CD14-positive monocyte (primary cell): Measurements from ENCODE around the gene MCEE. TPM values are rescaled to one million over a fixed set of nuclear protein-coding genes. Genes with fewer than 3 reads are reported as not detected.

ENCODE experiments used
- DNase-seq, 3 donors: peaks; one replicate each; pipeline ENCODE4 v3.0.0-alpha.2; 2011 to 2022
- H2AFZ ChIP-seq: 2 replicates; pipeline ENCODE4 v1.6.0; 2012; ENCODE audit warnings: mild to moderate bottlenecking, low read depth, low read length, inconsistent platforms; ENCODE audit not compliant: insufficient read depth, poor library complexity, severe bottlenecking
- H3K27ac ChIP-seq, 2 donors: 1 replicate in 1 of 2; 2 replicates in 1 of 2; pipeline ENCODE4 v1.5.1; 2012 to 2013; ENCODE audit warnings: low read length in 2 of 2, control low read depth in 1 of 2, inconsistent platforms in 1 of 2, low read depth in 1 of 2, mild to moderate bottlenecking in 1 of 2
- H3K27me3 ChIP-seq, 2 donors: one replicate each; pipeline versions ENCODE4 v1.6.0 to v1.6.1; 2011 to 2013; ENCODE audit warnings: low read length in 2 of 2; ENCODE audit not compliant: control insufficient read depth in 2 of 2, insufficient read depth in 2 of 2
- H3K36me3 ChIP-seq, 2 donors: replicated peaks in 1 of 2; 1 replicate in 1 of 2; 2 replicates in 1 of 2; pipeline versions ENCODE4 v1.5.1 to v1.6.1; 2012 to 2013; ENCODE audit warnings: low read length in 2 of 2, control low read depth in 1 of 2, inconsistent platforms in 1 of 2, mild to moderate bottlenecking in 1 of 2; ENCODE audit not compliant: insufficient read depth in 2 of 2, control insufficient read depth in 1 of 2
- H3K4me1 ChIP-seq, 2 donors: 1 replicate in 1 of 2; 2 replicates in 1 of 2; pipeline versions ENCODE4 v1.5.1 to v1.6.1; 2012 to 2013; ENCODE audit warnings: low read length in 2 of 2, control low read depth in 1 of 2, inconsistent platforms in 1 of 2, mild to moderate bottlenecking in 1 of 2, moderate library complexity in 1 of 2; ENCODE audit not compliant: insufficient read depth in 2 of 2, control insufficient read depth in 1 of 2
- H3K4me2 ChIP-seq: replicated peaks from 2 replicates; pipeline ENCODE3; 2012; ENCODE audit warnings: low read length, moderate library complexity, mild to moderate bottlenecking; ENCODE audit not compliant: poor library complexity, severe bottlenecking; ENCODE audit errors: extremely low read depth
- H3K4me3 ChIP-seq, 3 experiments: fragments of 200-600 bp in 1 of 3; sonication (generic) in 1 of 3; replicated peaks in 1 of 3; 1 replicate in 2 of 3; 2 replicates in 1 of 3; pipeline ENCODE4 v1.5.1; 2011 to 2013; ENCODE audit warnings: low read length in 3 of 3, mild to moderate bottlenecking in 3 of 3, control low read depth in 2 of 3, low read depth in 2 of 3, inconsistent platforms in 1 of 3, moderate library complexity in 1 of 3
- H3K79me2 ChIP-seq: 2 replicates; pipeline ENCODE4 v1.6.0; 2012; ENCODE audit warnings: mild to moderate bottlenecking, control low read depth, inconsistent platforms, low read length, moderate library complexity; ENCODE audit not compliant: insufficient read depth
- H3K9ac ChIP-seq: 2 replicates; pipeline ENCODE4 v1.6.0; 2017; ENCODE audit warnings: low read length, mild to moderate bottlenecking; ENCODE audit not compliant: insufficient read depth, poor library complexity, severe bottlenecking
- H3K9me3 ChIP-seq, 2 donors: replicated peaks in 1 of 2; 1 replicate in 1 of 2; 2 replicates in 1 of 2; pipeline versions ENCODE4 v1.5.1 to v1.6.1; 2012 to 2013; ENCODE audit warnings: low read length in 2 of 2, control low read depth in 1 of 2; ENCODE audit not compliant: control insufficient read depth in 1 of 2, insufficient read depth in 1 of 2
- H4K20me1 ChIP-seq: 2 replicates; pipeline ENCODE4 v1.6.0; 2012; ENCODE audit warnings: mild to moderate bottlenecking, low read length, control low read depth, moderate library complexity; ENCODE audit not compliant: insufficient read depth
- H3K27ac Mint-ChIP-seq, 7 donors: one replicate each; pipeline ENCODE4 v1.8.0; 2020; ENCODE audit warnings: mild to moderate bottlenecking in 7 of 7, mixed read lengths in 7 of 7, moderate library complexity in 6 of 7, inconsistent platforms in 2 of 7
- H3K27me3 Mint-ChIP-seq, 3 donors: one replicate each; pipeline ENCODE4 v1.8.0; 2021 to 2022; ENCODE audit warnings: low read depth in 3 of 3, mild to moderate bottlenecking in 3 of 3, mixed read lengths in 3 of 3, moderate library complexity in 3 of 3, inconsistent platforms in 1 of 3
- H3K36me3 Mint-ChIP-seq, 2 donors: one replicate each; pipeline ENCODE4 v1.8.0; 2020; ENCODE audit warnings: mixed read lengths in 2 of 2, inconsistent platforms in 1 of 2, mild to moderate bottlenecking in 1 of 2
- H3K4me1 Mint-ChIP-seq: one replicate; pipeline ENCODE4 v1.8.0; 2020; ENCODE audit warnings: mild to moderate bottlenecking, mixed read lengths
- H3K4me3 Mint-ChIP-seq, 2 donors: one replicate each; pipeline ENCODE4 v1.8.0; 2020; ENCODE audit warnings: mild to moderate bottlenecking in 2 of 2, mixed read lengths in 2 of 2, moderate library complexity in 1 of 2
- H3K9me3 Mint-ChIP-seq, 7 donors: one replicate each; pipeline ENCODE4 v1.8.0; 2020 to 2022; ENCODE audit warnings: mixed read lengths in 7 of 7, mild to moderate bottlenecking in 6 of 7, moderate library complexity in 6 of 7, inconsistent platforms in 2 of 7
- WGBS: methylation state at CpG from one replicate; pipeline ENCODE4 v1.1.5; 2013; ENCODE audit warnings: missing lambda C conversion rate; ENCODE audit not compliant: insufficient coverage; 5-methylcytosine and 5-hydroxymethylcytosine counted together
- intact Hi-C, 2 donors: fragments of 100-400 bp; cut with micrococcal nuclease; formaldehyde crosslinking; loops; one replicate each; pipeline versions ENCODE4 v1.15.0 to v1.15.1; 2023
- polyA plus RNA-seq, 3 donors: library from polyadenylated mRNA; depleted of rRNA in 1 of 3; unstranded in 2 of 3; stranded (reverse) in 1 of 3; fragments of 300-500 nt in 2 of 3; fragments of >200 nt in 1 of 3; fragmentation: Illumina TruSeq in 2 of 3; gene quantifications; 1 replicate in 2 of 3; 2 replicates in 1 of 3; pipeline ENCODE4 v1.2.3, GENCODE V29; 2012 to 2021
- TF ChIP-seq, protein P1 (sequence below): fragments of 200-600 bp; IDR thresholded peaks from one replicate; pipeline ENCODE4 v1.8.0; 2022; ENCODE audit warnings: antibody characterized with exemption, mild to moderate bottlenecking

Gene MCEE
- polyA plus RNA-seq, 3 donors: 9.3 to 29.0 (median 24.7) TPM

DNA sequence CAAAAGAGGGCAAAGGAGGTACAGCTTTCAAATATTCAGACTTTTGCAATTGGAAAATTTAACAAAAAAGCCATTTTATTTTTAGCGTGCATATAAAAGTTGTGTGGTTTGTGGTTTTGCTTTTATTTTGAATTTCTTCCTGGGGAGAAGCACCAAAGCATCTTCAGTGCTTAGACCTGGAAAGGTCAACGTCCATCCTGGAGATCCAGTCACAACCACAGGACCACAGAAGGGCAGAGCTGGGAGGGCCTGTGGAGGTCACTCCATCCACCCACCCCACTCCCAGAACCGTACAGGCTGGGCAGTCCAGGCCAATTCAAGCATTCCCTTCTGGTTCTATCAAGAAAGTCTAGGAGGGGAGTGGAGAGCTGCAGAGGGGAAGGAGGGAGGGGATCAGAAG is 44.2 kb upstream of the MCEE start:
- H3K9me3 Mint-ChIP-seq: peaks cover 0 to 4% (median 0%) of the 10 kb centered on the region in 7 donors
- Histone ChIP-seq H3K36me3 (no peaks in the 10 kb centered on the region), H3K4me3 (no peak overlapping the region), H3K9me3 (no peaks in the 10 kb centered on the region), H3K4me1 (no peaks in the 10 kb centered on the region), H4K20me1 (no peaks in the 10 kb centered on the region), H2AFZ (peak overlapping the region; percentile 36), H3K27ac (no peak overlapping the region), H3K4me2 (no peak overlapping the region), H3K9ac (no peak overlapping the region), H3K79me2 (no peaks in the 10 kb centered on the region), H3K27me3 (no peaks in the 10 kb centered on the region)
- intact Hi-C loops: no loop called here
- TF ChIP-seq, protein P1, sequence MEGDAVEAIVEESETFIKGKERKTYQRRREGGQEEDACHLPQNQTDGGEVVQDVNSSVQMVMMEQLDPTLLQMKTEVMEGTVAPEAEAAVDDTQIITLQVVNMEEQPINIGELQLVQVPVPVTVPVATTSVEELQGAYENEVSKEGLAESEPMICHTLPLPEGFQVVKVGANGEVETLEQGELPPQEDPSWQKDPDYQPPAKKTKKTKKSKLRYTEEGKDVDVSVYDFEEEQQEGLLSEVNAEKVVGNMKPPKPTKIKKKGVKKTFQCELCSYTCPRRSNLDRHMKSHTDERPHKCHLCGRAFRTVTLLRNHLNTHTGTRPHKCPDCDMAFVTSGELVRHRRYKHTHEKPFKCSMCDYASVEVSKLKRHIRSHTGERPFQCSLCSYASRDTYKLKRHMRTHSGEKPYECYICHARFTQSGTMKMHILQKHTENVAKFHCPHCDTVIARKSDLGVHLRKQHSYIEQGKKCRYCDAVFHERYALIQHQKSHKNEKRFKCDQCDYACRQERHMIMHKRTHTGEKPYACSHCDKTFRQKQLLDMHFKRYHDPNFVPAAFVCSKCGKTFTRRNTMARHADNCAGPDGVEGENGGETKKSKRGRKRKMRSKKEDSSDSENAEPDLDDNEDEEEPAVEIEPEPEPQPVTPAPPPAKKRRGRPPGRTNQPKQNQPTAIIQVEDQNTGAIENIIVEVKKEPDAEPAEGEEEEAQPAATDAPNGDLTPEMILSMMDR: no peak
- 0% methylated on average over 1 of the region's 3 CpGs for WGBS
- no peak overlapping the region for H3K27ac Mint-ChIP-seq
- peaks cover 0 to 2% (median 0%) of the 10 kb centered on the region in 3 donors for H3K27me3 Mint-ChIP-seq
- no peaks in the 10 kb centered on the region for H3K36me3 Mint-ChIP-seq
- no peak overlapping the region for H3K4me3 Mint-ChIP-seq
- peaks cover 17% of the 10 kb centered on the region for H3K4me1 Mint-ChIP-seq
- DNase-seq: no peak

DNA sequence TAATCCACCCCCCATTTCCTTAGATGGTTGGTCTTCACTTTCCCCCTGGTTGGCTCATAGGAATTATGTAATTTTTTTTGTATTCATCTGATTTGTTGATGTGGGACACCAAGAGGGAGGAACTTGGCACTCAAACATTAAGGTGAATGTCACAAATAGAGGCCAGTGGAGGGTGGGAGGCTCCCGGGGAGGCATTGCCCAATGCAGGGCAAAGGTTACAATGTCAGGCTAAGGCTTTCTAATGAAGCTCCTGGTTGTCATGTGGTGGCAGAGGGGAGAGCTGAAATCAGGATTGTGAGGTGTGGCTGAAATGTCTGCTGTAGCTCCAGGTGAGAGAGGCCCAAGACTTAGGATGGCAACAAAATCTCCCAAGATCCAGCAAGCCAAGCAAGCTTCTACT is 43.1 kb upstream of the MCEE start:
- 56% methylated on average over 1 of the region's 1 CpG for WGBS
- H3K27me3 ChIP-seq: no peaks in the 10 kb centered on the region
- H3K4me3 Mint-ChIP-seq: no peak overlapping the region
- H3K9ac ChIP-seq: no peak overlapping the region
- H3K27me3 Mint-ChIP-seq: peaks cover 0 to 2% (median 0%) of the 10 kb centered on the region in 3 donors
- H3K4me2 ChIP-seq: no peak overlapping the region
- H3K9me3 Mint-ChIP-seq: peaks cover 0 to 3% (median 0%) of the 10 kb centered on the region in 7 donors
- no peaks in the 10 kb centered on the region for H3K36me3 Mint-ChIP-seq
- H3K27ac ChIP-seq: no peak overlapping the region
- no peak for DNase-seq
- H3K4me3 ChIP-seq: no peak overlapping the region
- TF ChIP-seq, protein P1: no peak
- no peaks in the 10 kb centered on the region for H4K20me1 ChIP-seq
- no peak overlapping the region for H2AFZ ChIP-seq
- no peaks in the 10 kb centered on the region for H3K4me1 ChIP-seq
- H3K27ac Mint-ChIP-seq: no peak overlapping the region
- intact Hi-C loops: no loop called here
- H3K4me1 Mint-ChIP-seq: peaks cover 17% of the 10 kb centered on the region
- no peaks in the 10 kb centered on the region for H3K79me2 ChIP-seq
- no peaks in the 10 kb centered on the region for H3K36me3 ChIP-seq
- H3K9me3 ChIP-seq: no peaks in the 10 kb centered on the region
